Pancreas (tissue), 10 donors: ENCODE measurements around the gene QKI. TPM values are rescaled to one million over a fixed set of nuclear protein-coding genes. Genes with fewer than 3 reads are reported as not detected.
"Not testable (repeated sequence)": the region's sequence is repeated elsewhere in the genome, so short reads cannot be mapped to it uniquely, and the experiment has no call there.

Experiments
- ATAC-seq, 4 donors: fragments of 200-7000 bp; cut with Tn5 transposase; one replicate each; pipeline versions ENCODE4 v1.8.0 to v1.9.1; 2020; ENCODE audit warnings: mild to moderate bottlenecking in 4 of 4, moderate library complexity in 4 of 4
- DNase-seq, 6 donors: peaks; one replicate each; pipeline ENCODE4 v3.0.0-alpha.2; 2020
- FAIRE-seq: peaks from 2 replicates; lab custom pipeline; 2012; peaks lifted over from hg19 to GRCh38; lab: Jason Lieb, UNC
- H3K27ac ChIP-seq, 4 donors: fragments of 200-600 bp; sonication (generic); 1 replicate in 3 of 4; 2 replicates in 1 of 4; pipeline versions ENCODE4 v1.5.0 to v1.8.0; 2020
- H3K27me3 ChIP-seq, 4 donors: fragments of 200-600 bp; one replicate each; pipeline ENCODE4 v1.8.0; 2021
- H3K36me3 ChIP-seq, 3 donors: fragments of 200-600 bp; sonication (generic) in 1 of 3; one replicate each; pipeline versions ENCODE4 v1.5.0 to v1.8.0; 2020 to 2021
- H3K4me1 ChIP-seq, 3 donors: fragments of 200-600 bp; one replicate each; pipeline ENCODE4 v1.8.0; 2021
- H3K4me3 ChIP-seq, 4 donors: fragments of 200-600 bp; sonication (generic) in 2 of 4; one replicate each; pipeline versions ENCODE4 v1.5.0 to v1.8.0; 2020 to 2021
- H3K9me3 ChIP-seq, 4 donors: fragments of 200-600 bp; one replicate each; pipeline ENCODE4 v1.8.0; 2021
- CTCF ChIP-seq, 4 donors: fragments of 200-600 bp; sonication (generic) in 3 of 4; IDR thresholded peaks; one replicate each; pipeline versions ENCODE4 v1.5.0 to v1.8.0; 2021; ENCODE audit warnings: antibody characterized with exemption in 4 of 4
- WGBS, 2 donors: extraction: QIAGEN DNeasy Blood & Tissue Kit; methylation state at CpG; one replicate each; pipeline ENCODE4 v1.1.7; 2013; 5-methylcytosine and 5-hydroxymethylcytosine counted together
- intact Hi-C, 3 donors: fragments of 100-400 bp; cut with DNase I; formaldehyde crosslinking; loops; one replicate each; pipeline versions ENCODE4 v1.11.1 to v1.14.2; 2022
- polyA plus RNA-seq, 2 donors: library from polyadenylated mRNA; stranded (reverse); fragments of 200-250 nt; gene quantifications; one replicate each; pipeline ENCODE4 v1.2.3, GENCODE V29; 2013
- total RNA-seq, 6 donors: library from RNA; stranded (reverse); fragmentation: NEBNext Ultra II Directional in 4 of 6; extraction: Animal tissue kit (Norgen Biotek cat#: 25700) in 4 of 6; gene quantifications; one replicate each; pipeline versions ENCODE4 v1.2.1 to v1.2.4, GENCODE V29; 2021 to 2023
- donor health status: healthy with polysubstance abuse.
- donor health status: DM: no; HTN: no; CAD: no; lungs with moderate emphysema.
- donor health status: DM: no; HTN: no; CAD: no.
- donor health status: control.
- donor health status: control.
- donor health status: Bipolar disorder and iron deficiency.
- donor health status: DM: yes; HTN: yes; CAD: no.
- donor health status: DM: no; HTN: no; CAD: no.
- donor health status: DM: no; HTN: no; CAD: no.
- donor health status: DM: yes; HTN: yes; CAD: no.

Gene QKI
- total and polyA plus RNA-seq, 8 donors: 9.0 to 52.6 (median 21.6) TPM

GRCh38 chr6:163470611-163471010, 56.1 kb downstream of the QKI start:
- TF ChIP-seq CTCF (IDR thresholded peaks at IDR 0.05): no peak

GRCh38 chr6:163474581-163474980, 60.1 kb downstream of the QKI start:
- peaks cover 0 to 5% (median 0%) of the 10 kb centered on the region in 3 donors for H3K36me3 ChIP-seq
- intact Hi-C loops: no loop called here
- no peak overlapping the region for H3K27ac ChIP-seq
- no peaks in the 10 kb centered on the region for H3K4me1 ChIP-seq
- 73 to 79% methylated on average over 2 of the region's 2 CpGs for WGBS, 2 donors
- DNase-seq: no peak
- TF ChIP-seq CTCF (IDR thresholded peaks at IDR 0.05): no peak
- H3K9me3 ChIP-seq: no peaks in the 10 kb centered on the region
- H3K27me3 ChIP-seq: no peaks in the 10 kb centered on the region
- FAIRE-seq: no peak
- ATAC-seq: no peak
- no peak overlapping the region for H3K4me3 ChIP-seq

More at GRCh38 chr6:163470611-163471010, 56.1 kb downstream of the QKI start:
- H3K27ac ChIP-seq: no peak overlapping the region
- no peak for FAIRE-seq
- ATAC-seq: no peak
- no peaks in the 10 kb centered on the region for H3K9me3 ChIP-seq
- DNase-seq: no peak
- H3K36me3 ChIP-seq: no peaks in the 10 kb centered on the region
- no peak overlapping the region for H3K4me3 ChIP-seq
- intact Hi-C loops: no loop called here
- H3K27me3 ChIP-seq: no peaks in the 10 kb centered on the region
- H3K4me1 ChIP-seq: peaks cover 0 to 6% (median 0%) of the 10 kb centered on the region in 3 donors

GRCh38 chr6:163476946-163477345, 62.4 kb downstream of the QKI start:
- FAIRE-seq, H3K36me3 ChIP-seq, DNase-seq, intact Hi-C loops, H3K9me3 ChIP-seq, H3K4me1 ChIP-seq, H3K4me3 ChIP-seq, H3K27ac ChIP-seq, ATAC-seq, H3K27me3 ChIP-seq: not testable (repeated sequence)
- 98 to 99% methylated on average over 7 of the region's 7 CpGs for WGBS, 2 donors

GRCh38 chr6:163483107-163483506, 68.6 kb downstream of the QKI start:
- no peak for FAIRE-seq
- no peak for DNase-seq
- no peaks in the 10 kb centered on the region for H3K27me3 ChIP-seq
- no peaks in the 10 kb centered on the region for H3K9me3 ChIP-seq
- TF ChIP-seq CTCF (IDR thresholded peaks at IDR 0.05): no peak
- no peak for ATAC-seq
- intact Hi-C loops: no loop called here
- H3K4me1 ChIP-seq: peaks cover 0 to 5% (median 0%) of the 10 kb centered on the region in 3 donors
- H3K27ac ChIP-seq: no peak overlapping the region
- H3K36me3 ChIP-seq: peaks cover 0 to 5% (median 3%) of the 10 kb centered on the region in 3 donors
- 87 to 94% methylated on average over 2 of the region's 2 CpGs for WGBS, 2 donors
- H3K4me3 ChIP-seq: no peak overlapping the region

- ATAC-seq: no peak
- peaks cover 0 to 5% (median 1%) of the 10 kb centered on the region in 3 donors for H3K4me1 ChIP-seq
- no peak for DNase-seq
- no peaks in the 10 kb centered on the region for H3K9me3 ChIP-seq
- TF ChIP-seq CTCF (IDR thresholded peaks at IDR 0.05): no peak
- no peak overlapping the region for H3K4me3 ChIP-seq
- H3K36me3 ChIP-seq: peaks cover 0 to 3% (median 0%) of the 10 kb centered on the region in 3 donors
- no peak overlapping the region for H3K27ac ChIP-seq
- no peak for FAIRE-seq
- H3K27me3 ChIP-seq: no peaks in the 10 kb centered on the region
- WGBS, 2 donors: 92 to 98% methylated on average over 2 of the region's 2 CpGs
- intact Hi-C loops: no loop called here
Observed at GRCh38 chr6:163485388-163485851, 70.9 kb downstream of the QKI start.
